ENCODE results near the gene RANBP9.

GRCh38 chr6:13660893-13661292, 50.7 kb downstream of the RANBP9 start:
- no peak for TF ChIP-seq CTCF (IDR thresholded peaks at IDR 0.05)
- no peak for TF ChIP-seq POLR2A (IDR thresholded peaks at IDR 0.05)

Data from right lobe of liver (tissue), 4 donors.